Thyroid gland (tissue), 4 donors: ENCODE measurements around the gene NSMCE1. TPM values are rescaled to one million over a fixed set of nuclear protein-coding genes. Genes with fewer than 3 reads are reported as not detected.
"Not testable (repeated sequence)": the region's sequence is repeated elsewhere in the genome, so short reads cannot be mapped to it uniquely, and the experiment has no call there.

Source experiments
- DNase-seq, 2 donors: peaks; one replicate each; pipeline ENCODE4 v3.0.0-alpha.2; 2019
- H3K27ac ChIP-seq, 3 donors: fragments of 200-600 bp; sonication (generic); 1 replicate in 2 of 3; 2 replicates in 1 of 3; pipeline ENCODE4 v1.5.1; 2016 to 2019; ENCODE audit warnings: mild to moderate bottlenecking in 1 of 3, moderate library complexity in 1 of 3
- H3K27me3 ChIP-seq: fragments of 200-600 bp; sonication (generic); one replicate; pipeline ENCODE4 v1.5.1; 2019
- H3K36me3 ChIP-seq, 2 donors: fragments of 200-600 bp; sonication (generic); one replicate each; pipeline ENCODE4 v1.5.1; 2016 to 2019
- H3K4me1 ChIP-seq, 2 donors: fragments of 200-600 bp; sonication (generic); one replicate each; pipeline ENCODE4 v1.5.1; 2017 to 2019
- H3K4me3 ChIP-seq, 3 donors: fragments of 200-600 bp; sonication (generic); replicated peaks in 1 of 3; 1 replicate in 2 of 3; 2 replicates in 1 of 3; pipeline ENCODE4 v1.5.1; 2016; ENCODE audit warnings: mild to moderate bottlenecking in 1 of 3
- H3K9me3 ChIP-seq: fragments of 200-600 bp; sonication (generic); one replicate; pipeline ENCODE4 v1.5.1; 2017
- CTCF ChIP-seq, 6 experiments: fragments of 200-600 bp in 3 of 6; fragments of 450-650 bp in 3 of 6; sonication (generic) in 3 of 6; IDR thresholded peaks; one replicate each; pipeline ENCODE4 v1.5.1; 2016 to 2019; ENCODE audit warnings: antibody characterized with exemption in 6 of 6, mild to moderate bottlenecking in 2 of 6, inconsistent platforms in 1 of 6, moderate library complexity in 1 of 6
- POLR2A ChIP-seq, 2 donors: fragments of 450-650 bp; IDR thresholded peaks; one replicate each; pipeline ENCODE4 v1.6.1; 2017; ENCODE audit warnings: antibody characterized with exemption in 2 of 2, mild to moderate bottlenecking in 2 of 2, moderate library complexity in 1 of 2
- WGBS, 2 donors: methylation state at CpG; one replicate each; pipeline ENCODE4 v1.1.5; 2017; 5-methylcytosine and 5-hydroxymethylcytosine counted together
- intact Hi-C: fragments of 100-400 bp; cut with DNase I; formaldehyde crosslinking; loops from one replicate; pipeline ENCODE4 v1.15.1; 2023
- total RNA-seq, 4 donors: library from RNA; depleted of rRNA; stranded (reverse); fragments of >200 nt; gene quantifications; one replicate each; pipeline ENCODE4 v1.2.3, GENCODE V29; 2016

Gene NSMCE1
- total RNA-seq, 4 donors from 2014 or later, result 40.5 to 52.6 (median 48.8) TPM

DNA sequence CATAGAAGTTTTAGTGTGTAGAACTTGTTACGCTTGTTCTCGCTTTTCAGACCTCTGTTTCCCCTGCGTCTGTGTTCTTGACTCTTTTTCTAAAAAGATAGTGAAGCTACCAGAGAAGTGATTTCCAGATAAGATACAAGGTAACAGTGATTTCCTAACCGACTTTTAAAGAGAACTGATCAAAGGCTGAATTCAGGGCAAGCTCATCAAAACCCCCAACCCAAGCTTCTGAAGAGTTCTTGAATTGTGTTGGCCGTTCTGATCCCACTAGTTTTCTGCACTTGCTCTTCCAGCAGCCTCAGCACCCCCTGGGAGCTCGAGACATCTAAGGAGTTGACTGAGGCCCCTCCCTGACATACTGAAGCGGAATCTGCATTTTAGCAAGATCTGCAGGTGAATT lies 12.7 kb upstream of the NSMCE1 start:
- Histone ChIP-seq H3K9me3 (no peaks in the 10 kb centered on the region), H3K4me1 (no peaks in the 10 kb centered on the region), H3K4me3 (no peak overlapping the region), H3K27me3 (no peaks in the 10 kb centered on the region), H3K36me3 (no peaks in the 10 kb centered on the region), H3K27ac (no peak overlapping the region)
- DNase-seq, result no peak
- 68 to 69% methylated on average over 7 of the region's 7 CpGs for WGBS, 2 donors
- TF ChIP-seq POLR2A (IDR thresholded peaks at IDR 0.05) (no peak), CTCF (IDR thresholded peaks at IDR 0.05) (no peak)
- intact Hi-C loops, result no loop called here

DNA sequence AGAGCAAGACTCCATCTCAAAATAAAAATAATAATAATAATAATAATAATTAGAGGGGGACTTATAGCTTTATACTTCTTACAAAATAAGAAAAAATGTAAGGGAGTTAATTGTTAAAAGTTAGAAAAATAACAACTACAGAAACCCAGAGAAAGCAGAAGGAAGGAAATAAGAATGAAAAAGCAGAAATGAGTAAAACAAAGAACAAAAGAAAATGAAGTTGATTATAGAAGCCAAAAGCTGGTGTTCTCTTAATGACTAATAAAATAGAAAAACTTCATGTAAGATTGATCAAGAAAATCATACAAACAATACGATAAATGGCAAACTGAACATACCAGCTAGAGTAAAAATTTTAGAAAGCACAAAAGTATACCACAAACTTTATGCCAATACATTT lies 6.8 kb upstream of the NSMCE1 start:
- Histone ChIP-seq H3K4me3 (no peak overlapping the region), H3K27ac (no peak overlapping the region), H3K36me3 (no peaks in the 10 kb centered on the region), H3K9me3 (no peaks in the 10 kb centered on the region), H3K27me3 (no peaks in the 10 kb centered on the region), H3K4me1 (no peaks in the 10 kb centered on the region)
- 88 to 96% methylated on average over 1 of the region's 1 CpG for WGBS, 2 donors
- no peak for TF ChIP-seq POLR2A (IDR thresholded peaks at IDR 0.05)
- TF ChIP-seq CTCF (IDR thresholded peaks at IDR 0.05), result no peak
- intact Hi-C loops, result no loop called here
- no peak for DNase-seq

GRCh38 chr16:27274424-27274874 lies 5.9 kb upstream of the NSMCE1 start:
- H3K27me3 ChIP-seq, H3K4me1 ChIP-seq, H3K36me3 ChIP-seq, H3K4me3 ChIP-seq, intact Hi-C loops, H3K9me3 ChIP-seq, DNase-seq, H3K27ac ChIP-seq: not testable (repeated sequence)
- 90 to 92% methylated on average over 7 of the region's 7 CpGs for WGBS, 2 donors

DNA sequence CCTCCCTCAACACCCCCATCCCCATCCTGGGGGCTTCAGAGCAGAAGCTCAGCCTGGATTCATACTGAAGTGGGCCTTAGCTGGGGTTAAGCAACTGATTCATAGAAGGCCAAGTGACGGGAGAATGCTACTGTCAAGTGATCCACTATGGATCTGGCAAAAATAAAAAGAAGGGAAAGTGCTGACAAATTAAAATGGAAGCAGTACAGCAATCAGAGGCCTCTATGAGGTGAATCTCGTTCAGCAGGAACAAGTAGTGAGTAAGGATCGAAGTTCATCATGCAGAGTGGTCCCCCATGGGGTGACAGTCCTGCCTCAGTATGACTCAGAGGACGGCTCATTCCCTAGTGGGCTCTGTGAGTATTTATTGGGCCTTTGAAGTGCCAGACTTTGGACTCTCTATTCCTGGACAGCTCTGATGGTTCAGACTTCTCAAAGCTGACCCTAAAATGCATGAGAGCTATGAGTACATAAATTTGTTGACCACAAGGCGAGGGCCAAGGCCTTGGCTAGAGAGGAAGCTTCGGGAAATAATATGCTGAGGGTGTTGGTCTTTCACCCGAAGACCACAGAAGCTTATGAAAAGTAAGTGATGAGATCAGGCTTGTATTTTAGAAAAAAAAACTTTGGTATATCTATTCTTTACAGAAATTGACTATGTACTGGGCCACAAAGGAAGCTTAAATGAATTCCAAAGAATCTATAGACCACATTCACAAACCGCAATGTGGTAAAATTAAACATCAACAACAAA lies 5.3 kb upstream of the NSMCE1 start:
- intact Hi-C loops, result no loop called here
- Histone ChIP-seq H3K4me1 (peaks cover 9 to 10% of the 10 kb centered on the region in 2 donors), H3K27ac (no peak overlapping the region), H3K9me3 (no peaks in the 10 kb centered on the region), H3K36me3 (no peaks in the 10 kb centered on the region), H3K4me3 (no peak overlapping the region), H3K27me3 (no peaks in the 10 kb centered on the region)
- no peak for DNase-seq
- 84 to 86% methylated on average over 8 of the region's 8 CpGs for WGBS, 2 donors
- no peak for TF ChIP-seq CTCF (IDR thresholded peaks at IDR 0.05)
- no peak for TF ChIP-seq POLR2A (IDR thresholded peaks at IDR 0.05)

DNA sequence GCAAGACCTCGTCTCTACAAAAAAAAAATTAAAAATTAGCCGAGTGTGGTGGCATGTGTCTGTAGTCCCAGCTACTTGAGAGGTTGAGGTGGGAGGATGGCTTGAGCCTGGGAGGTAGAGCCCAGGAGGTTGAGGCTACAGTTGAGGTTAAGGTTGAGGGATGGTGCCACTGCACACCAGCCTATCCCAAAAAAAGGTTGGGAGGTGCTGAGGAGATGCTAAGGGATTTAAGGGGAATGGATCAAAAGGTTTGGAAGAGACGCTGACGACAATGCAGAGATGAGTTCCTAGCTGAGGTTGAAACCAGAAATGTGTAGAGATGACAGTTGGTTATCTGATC lies 4.7 kb upstream of the NSMCE1 start:
- no peaks in the 10 kb centered on the region for H3K9me3 ChIP-seq
- H3K4me3 ChIP-seq, result no peak overlapping the region
- TF ChIP-seq CTCF (IDR thresholded peaks at IDR 0.05) (no peak), POLR2A (IDR thresholded peaks at IDR 0.05) (no peak)
- no peak overlapping the region for H3K27ac ChIP-seq
- no peaks in the 10 kb centered on the region for H3K27me3 ChIP-seq
- intact Hi-C loops, result no loop called here
- WGBS, 2 donors, result 93 to 94% methylated on average over 4 of the region's 4 CpGs
- H3K36me3 ChIP-seq, result no peaks in the 10 kb centered on the region
- DNase-seq, result no peak
- peaks cover 9 to 10% of the 10 kb centered on the region in 2 donors for H3K4me1 ChIP-seq

DNA sequence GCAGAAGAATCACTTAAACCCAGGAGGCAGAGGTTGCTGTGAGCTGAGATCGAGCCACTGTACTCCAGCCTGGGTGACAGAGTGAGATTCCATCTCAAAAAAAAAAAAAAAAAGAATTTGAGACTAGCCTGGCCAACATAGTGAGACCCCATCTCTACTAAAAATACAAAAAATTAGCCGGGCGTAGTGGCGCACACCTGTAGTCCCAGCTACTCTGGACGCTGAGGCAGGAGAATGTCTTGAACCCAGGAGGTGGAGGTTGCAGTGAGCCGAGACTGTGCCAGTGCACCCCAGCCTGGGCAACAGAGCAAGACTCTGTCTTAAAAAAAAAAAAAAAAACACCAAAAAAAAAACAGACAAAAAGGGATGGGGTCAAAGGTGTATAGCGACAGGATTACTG lies 4.1 kb upstream of the NSMCE1 start:
- H3K9me3 ChIP-seq, H3K4me3 ChIP-seq, H3K27me3 ChIP-seq, H3K27ac ChIP-seq, intact Hi-C loops, H3K36me3 ChIP-seq, DNase-seq: not testable (repeated sequence)
- peaks cover 9 to 14% of the 10 kb centered on the region in 2 donors for H3K4me1 ChIP-seq
- WGBS, 2 donors, result 97 to 98% methylated on average over 7 of the region's 7 CpGs
